HEK293T (cell line): ENCODE measurements around the gene FUT2.

ENCODE experiments used
- ARNT ChIP-seq: fragments of 450-650 bp; IDR thresholded peaks from 2 replicates; pipeline ENCODE4 v1.6.1; 2017; ENCODE audit warnings: mild to moderate bottlenecking
- BHLHE40 ChIP-seq: fragments of 450-650 bp; IDR thresholded peaks from 2 replicates; pipeline ENCODE4 v1.6.1; 2016; ENCODE audit warnings: mild to moderate bottlenecking, moderate library complexity, borderline replicate concordance
- ELF4 ChIP-seq: fragments of 450-650 bp; IDR thresholded peaks from 2 replicates; pipeline ENCODE4 v1.6.1; 2017; ENCODE audit warnings: antibody characterized with exemption
- FOXA1 ChIP-seq: fragments of 450-650 bp; IDR thresholded peaks from 2 replicates; pipeline ENCODE4 v1.6.1; 2016; ENCODE audit warnings: mild to moderate bottlenecking
- FOXK2 ChIP-seq: fragments of 450-650 bp; IDR thresholded peaks from 2 replicates; pipeline ENCODE4 v1.6.1; 2016; ENCODE audit warnings: mild to moderate bottlenecking
- FOXM1 ChIP-seq: fragments of 450-650 bp; IDR thresholded peaks from 2 replicates; pipeline ENCODE4 v1.6.1; 2017; ENCODE audit warnings: mild to moderate bottlenecking, borderline replicate concordance
- HDGF ChIP-seq: fragments of 450-650 bp; IDR thresholded peaks from 2 replicates; pipeline ENCODE4 v1.6.1; 2017; ENCODE audit warnings: antibody characterized with exemption, borderline replicate concordance
- L3MBTL2 ChIP-seq: fragments of 450-650 bp; conservative IDR thresholded peaks from 2 replicates; pipeline ENCODE4 v1.6.1; 2016; ENCODE audit warnings: mild to moderate bottlenecking
- NFRKB ChIP-seq: fragments of 450-650 bp; IDR thresholded peaks from 2 replicates; pipeline ENCODE4 v1.6.1; 2016; ENCODE audit warnings: mild to moderate bottlenecking, moderate library complexity
- SP1 ChIP-seq: fragments of 450-650 bp; IDR thresholded peaks from 2 replicates; pipeline ENCODE4 v1.6.1; 2017
- SUZ12 ChIP-seq: fragments of 450-650 bp; IDR thresholded peaks from 2 replicates; pipeline ENCODE4 v1.6.1; 2016; ENCODE audit warnings: mild to moderate bottlenecking
- TARDBP ChIP-seq: fragments of 450-650 bp; IDR thresholded peaks from 2 replicates; pipeline ENCODE4 v1.6.1; 2016
- ZNF384 ChIP-seq: fragments of 450-650 bp; IDR thresholded peaks from 2 replicates; pipeline ENCODE4 v1.6.1; 2016

GRCh38 chr19:48734625-48735024 lies 38.9 kb downstream of the FUT2 start:
- TF ChIP-seq SP1 (no peak), HDGF (no peak), ARNT (no peak), TARDBP (no peak), FOXM1 (no peak), ZNF384 (no peak), FOXK2 (no peak), L3MBTL2 (no peak), FOXA1 (no peak), ELF4 (no peak), SUZ12 (no peak), BHLHE40 (no peak), NFRKB (no peak)
